Aorta (tissue), 5 donors: ENCODE measurements around the gene RTL10. TPM values are rescaled to one million over a fixed set of nuclear protein-coding genes. Genes with fewer than 3 reads are reported as not detected.

Source experiments
- ATAC-seq: fragments of 200-7000 bp; cut with Tn5 transposase; one replicate; pipeline ENCODE4 v1.9.1; 2022; ENCODE audit warnings: moderate library complexity; ENCODE audit not compliant: low FRiP score
- DNase-seq, 2 donors: peaks; one replicate each; pipeline ENCODE4 v3.0.0-alpha.2; 2020
- H3K27ac ChIP-seq, 2 donors: one replicate each; pipeline ENCODE4 v1.5.1; 2013; ENCODE audit warnings: low read length in 2 of 2, mild to moderate bottlenecking in 2 of 2, moderate library complexity in 2 of 2, control low read depth in 1 of 2, inconsistent platforms in 1 of 2, low read depth in 1 of 2
- H3K27me3 ChIP-seq, 2 donors: one replicate each; pipeline ENCODE4 v1.6.1; 2013; ENCODE audit warnings: control low read depth in 1 of 2, low read length in 1 of 2, mild to moderate bottlenecking in 1 of 2, moderate library complexity in 1 of 2; ENCODE audit not compliant: insufficient read depth in 2 of 2, control insufficient read depth in 1 of 2
- H3K36me3 ChIP-seq, 2 donors: one replicate each; pipeline ENCODE4 v1.6.1; 2013; ENCODE audit warnings: control low read depth in 1 of 2, low read length in 1 of 2, mild to moderate bottlenecking in 1 of 2; ENCODE audit not compliant: insufficient read depth in 2 of 2, control insufficient read depth in 1 of 2
- H3K4me1 ChIP-seq, 2 donors: one replicate each; pipeline ENCODE4 v1.6.1; 2013; ENCODE audit warnings: low read length in 2 of 2, control low read depth in 1 of 2, mild to moderate bottlenecking in 1 of 2, moderate library complexity in 1 of 2; ENCODE audit not compliant: insufficient read depth in 2 of 2, control insufficient read depth in 1 of 2
- H3K4me3 ChIP-seq, 2 donors: one replicate each; pipeline ENCODE4 v1.5.1; 2013; ENCODE audit warnings: low read length in 2 of 2, control low read depth in 1 of 2, mild to moderate bottlenecking in 1 of 2
- H3K9me3 ChIP-seq: one replicate; pipeline ENCODE4 v1.6.1; 2013; ENCODE audit warnings: mild to moderate bottlenecking, low read length; ENCODE audit not compliant: control insufficient read depth
- WGBS, 2 donors: extraction: QIAGEN DNeasy Blood & Tissue Kit; methylation state at CpG; one replicate each; pipeline ENCODE4 v1.1.7; 2013; 5-methylcytosine and 5-hydroxymethylcytosine counted together
- intact Hi-C, 2 donors: fragments of 100-400 bp; cut with DNase I; formaldehyde crosslinking; loops; one replicate each; pipeline versions ENCODE4 v1.14.2 to v1.15.0; 2022
- polyA plus RNA-seq, 2 donors: library from polyadenylated mRNA; stranded (reverse); fragments of 200-250 nt; gene quantifications; one replicate each; pipeline ENCODE4 v1.2.3, GENCODE V29; 2013
- total RNA-seq, 2 donors: library from RNA; stranded (reverse); fragmentation: NEBNext Ultra II Directional; extraction: Animal tissue kit (Norgen Biotek cat#: 25700); gene quantifications; one replicate each; pipeline ENCODE4 v1.2.1, GENCODE V29; 2021
- donor health status: healthy with polysubstance abuse.
- donor health status: Bipolar disorder and iron deficiency.
- donor health status: DM: no; HTN: no; CAD: no.
- donor health status: DM: no; HTN: no; CAD: no.
- donor health status: DM: yes; HTN: yes; CAD: no.

RTL10 gene
- total and polyA plus RNA-seq, 4 donors = 5.5 to 16.6 (median 7.9) TPM

DNA sequence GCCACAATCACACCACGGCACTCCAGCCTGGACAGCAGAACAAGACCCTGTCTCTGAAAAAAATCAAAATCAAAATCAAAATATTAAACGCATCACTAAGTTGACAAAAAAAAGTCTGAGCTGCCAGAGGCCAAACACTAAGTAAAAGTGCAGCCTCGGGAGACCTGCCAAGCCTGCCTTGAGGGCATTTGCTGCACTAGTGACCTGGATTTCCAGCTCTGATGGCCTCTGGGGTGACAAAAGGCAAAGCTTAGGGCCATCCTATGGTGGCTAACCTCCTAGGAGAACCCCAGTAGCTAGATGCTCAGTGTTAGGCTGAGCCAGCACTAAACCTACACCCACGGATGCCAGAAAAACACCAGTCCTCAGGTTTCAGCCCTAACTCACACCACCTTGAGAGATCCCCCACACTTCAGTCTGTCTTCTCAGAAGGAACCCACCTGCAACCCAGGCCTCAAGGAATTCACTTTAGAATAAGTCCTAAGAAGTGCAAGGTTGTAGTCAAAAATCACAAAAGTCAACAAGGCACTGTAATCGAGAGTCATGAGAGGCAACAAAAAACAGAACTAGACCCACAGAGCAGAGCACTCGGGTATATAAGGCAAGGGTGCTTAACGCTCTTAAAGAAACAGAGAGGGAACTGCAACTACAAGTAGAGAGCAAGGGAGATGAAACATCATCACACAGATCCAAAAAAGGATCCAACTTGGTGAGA is 28.6 kb downstream of the RTL10 start:
- DNase-seq (no peak), ATAC-seq (no peak)
- 89 to 90% methylated on average over 7 of the region's 7 CpGs for WGBS, 2 donors
- H3K27ac ChIP-seq = no peak overlapping the region
- H3K36me3 ChIP-seq = no peaks in the 10 kb centered on the region
- H3K4me1 ChIP-seq = no peaks in the 10 kb centered on the region
- H3K4me3 ChIP-seq = no peak overlapping the region
- intact Hi-C loops = no loop called here
- H3K27me3 ChIP-seq = no peaks in the 10 kb centered on the region
- H3K9me3 ChIP-seq = no peaks in the 10 kb centered on the region

DNA sequence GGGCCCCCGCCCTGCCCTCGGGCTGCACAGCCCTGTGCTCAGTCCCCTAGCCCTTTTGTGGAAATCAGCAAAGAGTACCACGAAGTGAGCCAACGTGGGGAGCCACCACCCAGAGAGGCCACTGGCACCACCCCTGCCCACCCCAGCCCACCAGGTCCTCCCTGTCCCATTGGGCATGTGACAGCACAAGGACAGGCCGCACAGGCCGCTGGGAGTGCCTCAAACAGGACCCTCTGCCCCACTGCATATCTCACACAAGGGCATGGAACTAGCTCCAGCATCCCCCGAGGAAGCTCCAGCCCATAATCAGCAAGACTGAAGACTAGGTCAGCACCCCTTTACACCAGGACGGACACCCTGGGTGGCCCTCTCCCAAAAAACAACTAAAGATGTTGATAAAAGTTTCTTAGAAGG is 29.7 kb downstream of the RTL10 start:
- no peak for ATAC-seq

DNA sequence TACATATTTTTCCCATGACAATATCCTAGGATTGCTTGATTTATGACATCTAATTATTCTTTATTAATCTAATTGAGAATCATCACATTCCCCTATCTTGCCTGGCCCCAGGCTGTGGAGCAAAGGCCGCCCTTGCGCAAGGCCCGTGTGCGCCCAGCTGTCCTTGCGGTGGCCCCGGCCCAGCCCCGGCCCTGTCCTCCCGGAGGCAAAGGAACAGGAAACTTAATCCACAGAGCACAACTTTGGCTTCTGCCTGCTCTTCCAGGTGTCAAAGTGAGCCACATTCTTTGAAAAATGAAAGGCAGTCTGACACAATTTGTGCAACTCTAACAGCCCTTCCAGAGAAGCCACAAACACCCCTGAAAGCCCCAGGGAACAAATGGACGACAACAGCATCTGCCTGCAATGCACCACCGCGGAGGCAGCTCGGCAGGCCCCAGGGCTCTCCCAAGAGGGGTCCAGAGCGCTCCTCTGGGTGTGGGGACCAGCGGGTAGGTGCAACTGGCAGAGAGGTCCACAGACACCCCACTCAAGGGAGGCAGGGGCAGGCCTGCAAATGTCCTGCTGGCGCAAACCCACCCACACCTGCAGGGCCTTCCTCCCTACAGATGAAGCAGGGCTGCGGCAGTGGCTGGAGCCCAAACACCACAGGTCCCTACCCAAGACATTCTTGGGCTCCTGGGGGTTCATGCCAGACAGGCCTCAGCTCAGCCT is 30.3 kb downstream of the RTL10 start:
- H3K27me3 ChIP-seq = no peaks in the 10 kb centered on the region
- H3K27ac ChIP-seq = no peak overlapping the region
- WGBS, 2 donors = 93 to 94% methylated on average over 16 of the region's 16 CpGs
- no peaks in the 10 kb centered on the region for H3K9me3 ChIP-seq
- DNase-seq = no peak
- intact Hi-C loops = no loop called here
- H3K36me3 ChIP-seq = no peaks in the 10 kb centered on the region
- H3K4me3 ChIP-seq = no peak overlapping the region
- no peaks in the 10 kb centered on the region for H3K4me1 ChIP-seq
- no peak for ATAC-seq

More for the DNA sequence above, 29.7 kb downstream of the RTL10 start:
- H3K27me3 ChIP-seq = no peaks in the 10 kb centered on the region
- H3K27ac ChIP-seq = no peak overlapping the region
- no peaks in the 10 kb centered on the region for H3K4me1 ChIP-seq
- no peaks in the 10 kb centered on the region for H3K36me3 ChIP-seq
- WGBS, 2 donors = 95% methylated on average over 8 of the region's 8 CpGs
- intact Hi-C loops = no loop called here
- DNase-seq = no peak
- H3K4me3 ChIP-seq = no peak overlapping the region
- H3K9me3 ChIP-seq = no peaks in the 10 kb centered on the region

DNA sequence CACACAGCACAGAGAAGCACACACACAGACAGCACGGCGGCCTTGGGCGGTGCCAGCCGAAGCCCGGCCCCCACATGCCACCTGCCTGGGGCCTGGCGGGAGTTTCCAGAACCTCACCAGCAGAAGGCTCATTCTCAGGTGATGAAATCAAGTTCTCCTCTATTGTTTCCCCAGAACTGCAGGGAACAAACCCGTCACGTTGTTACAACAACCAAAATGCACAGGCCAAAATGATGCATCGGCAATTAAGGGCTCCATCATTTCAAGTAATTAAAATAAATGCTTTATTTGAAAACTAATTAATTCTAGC is 30.8 kb downstream of the RTL10 start:
- Histone ChIP-seq H3K27ac (no peak overlapping the region), H3K27me3 (no peaks in the 10 kb centered on the region), H3K36me3 (no peaks in the 10 kb centered on the region), H3K4me3 (no peak overlapping the region), H3K4me1 (no peaks in the 10 kb centered on the region), H3K9me3 (no peaks in the 10 kb centered on the region)
- no peak for ATAC-seq
- no peak for DNase-seq
- intact Hi-C loops = no loop called here
- 96 to 97% methylated on average over 9 of the region's 9 CpGs for WGBS, 2 donors

DNA sequence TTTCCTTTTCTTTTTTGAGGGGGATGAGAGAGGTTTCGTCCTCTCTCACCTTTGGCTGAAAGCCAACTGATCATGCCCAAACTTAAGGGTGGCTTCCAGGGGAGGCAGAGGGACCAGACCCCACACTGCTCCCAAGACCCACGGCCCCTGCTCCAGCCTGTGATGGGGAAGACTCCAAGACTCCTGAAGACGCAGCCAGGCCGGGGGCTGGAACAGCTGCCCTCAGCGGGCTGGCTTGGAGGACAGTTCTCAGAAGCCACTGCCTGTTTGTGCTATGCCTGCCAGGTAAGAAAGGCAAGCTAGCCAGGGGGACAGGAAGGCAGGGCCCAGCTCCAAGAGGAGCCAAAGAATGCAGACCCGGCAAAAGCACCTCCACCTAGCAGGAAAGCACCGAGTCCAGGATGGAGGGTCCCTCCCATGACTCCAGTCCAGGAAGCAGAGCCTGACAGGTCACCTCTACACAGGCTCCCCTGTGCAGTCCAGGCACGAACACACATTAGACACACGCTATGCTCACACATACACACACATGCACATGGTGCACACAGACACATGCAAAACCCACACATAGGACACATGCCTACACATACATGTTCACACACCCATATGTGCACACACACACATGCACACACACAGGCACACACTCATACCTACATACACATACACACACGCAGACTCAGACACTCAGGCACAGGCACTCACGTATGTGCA is 31.3 kb downstream of the RTL10 start:
- Histone ChIP-seq H3K36me3 (no peaks in the 10 kb centered on the region), H3K27ac (no peak overlapping the region), H3K4me1 (no peaks in the 10 kb centered on the region), H3K9me3 (no peaks in the 10 kb centered on the region), H3K27me3 (no peaks in the 10 kb centered on the region), H3K4me3 (no peak overlapping the region)
- ATAC-seq = no peak
- intact Hi-C loops = no loop called here
- WGBS, 2 donors = 88 to 91% methylated on average over 11 of the region's 11 CpGs
- peak in 1 of 2 donors; percentile 48 for DNase-seq

DNA sequence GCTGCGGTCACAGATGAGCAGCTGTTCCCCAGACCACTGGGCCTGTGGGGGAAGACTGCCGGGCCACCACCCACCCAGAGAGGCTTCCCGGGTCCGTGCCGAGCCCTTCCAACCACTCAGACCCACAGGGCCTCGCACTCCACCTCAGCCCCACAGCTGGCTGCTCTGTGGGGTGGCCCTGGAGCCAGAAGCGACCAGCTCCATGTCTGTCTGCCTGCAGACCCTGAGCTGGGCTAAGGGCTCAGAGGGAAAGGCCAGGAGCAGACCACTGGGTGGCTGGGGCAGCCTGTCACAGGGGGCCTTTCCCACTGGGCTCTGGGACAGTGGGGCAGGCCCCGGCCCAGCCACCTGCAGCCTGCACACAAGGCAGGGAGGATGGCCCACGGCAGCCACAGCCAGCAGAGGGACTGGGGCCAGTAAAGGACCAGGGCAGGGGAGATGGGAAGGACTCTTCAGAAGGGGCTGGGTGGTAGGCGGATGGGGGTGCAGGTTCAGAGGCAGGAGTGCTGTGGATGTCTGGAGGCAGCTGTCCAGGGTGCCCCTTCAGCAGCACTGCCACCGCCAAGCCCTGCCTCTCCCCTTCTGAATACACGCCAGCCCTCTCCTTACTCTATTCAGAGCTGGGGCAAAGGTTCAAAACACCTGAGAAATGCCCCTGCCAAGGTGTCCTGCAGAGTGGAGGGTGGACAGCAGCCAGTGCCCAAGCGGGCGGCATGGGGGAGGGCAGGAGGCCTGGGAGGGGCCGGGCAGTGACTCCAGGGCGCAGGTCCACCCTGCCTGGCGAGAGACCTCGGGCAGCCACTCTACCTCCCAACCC is 32.2 kb downstream of the RTL10 start:
- intact Hi-C loops = no loop called here
- Histone ChIP-seq H3K4me3 (no peak overlapping the region), H3K27ac (no peak overlapping the region), H3K27me3 (no peaks in the 10 kb centered on the region), H3K36me3 (no peaks in the 10 kb centered on the region), H3K9me3 (no peaks in the 10 kb centered on the region), H3K4me1 (no peaks in the 10 kb centered on the region)
- WGBS, 2 donors = 94 to 95% methylated on average over 15 to 18 of the region's 18 CpGs
- peak; percentile 23 to 34 for DNase-seq
- ATAC-seq = no peak

DNA sequence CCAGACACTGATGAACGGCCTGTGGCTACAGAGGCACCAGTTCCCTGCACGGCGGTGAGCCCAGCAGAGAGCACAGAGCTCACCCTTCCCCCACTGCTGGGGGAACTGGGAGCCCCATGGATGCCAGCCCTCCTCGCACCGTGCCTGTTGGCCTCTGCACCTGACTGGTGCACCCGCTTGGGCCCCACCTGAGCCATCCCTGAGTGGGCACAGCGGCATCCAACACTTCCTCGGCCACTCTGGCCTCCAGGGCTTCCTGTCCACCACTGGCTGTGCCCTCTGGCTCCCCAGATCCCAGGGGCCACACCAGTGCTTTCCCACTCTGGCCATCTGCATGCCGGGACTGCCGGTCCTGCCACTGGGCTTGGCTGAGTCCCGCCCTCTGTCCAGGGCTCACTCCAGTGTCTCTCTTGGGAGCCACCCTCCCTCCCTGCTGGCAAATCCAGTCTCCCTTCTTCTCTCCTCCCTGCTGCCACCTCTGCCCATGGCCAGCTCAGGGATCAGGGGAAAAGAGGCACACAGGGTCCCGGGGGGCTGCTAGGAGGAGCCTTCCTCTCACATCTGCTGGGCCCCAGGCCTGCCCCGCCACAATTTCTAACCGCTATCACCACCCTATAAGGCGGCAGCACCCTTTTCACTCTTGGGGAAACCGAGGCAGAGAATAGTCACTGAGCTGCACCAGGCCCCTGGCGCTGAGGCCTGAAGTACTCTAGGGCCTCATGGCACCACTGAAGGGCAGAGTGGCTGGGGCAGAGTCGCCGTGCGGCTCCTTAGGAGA is 33.0 kb downstream of the RTL10 start:
- no peaks in the 10 kb centered on the region for H3K36me3 ChIP-seq
- DNase-seq = no peak
- H3K4me3 ChIP-seq = no peak overlapping the region
- H3K27ac ChIP-seq = no peak overlapping the region
- ATAC-seq = no peak
- H3K9me3 ChIP-seq = no peaks in the 10 kb centered on the region
- H3K27me3 ChIP-seq = no peaks in the 10 kb centered on the region
- no peaks in the 10 kb centered on the region for H3K4me1 ChIP-seq
- 89 to 93% methylated on average over 20 of the region's 20 CpGs for WGBS, 2 donors
- intact Hi-C loops = no loop called here
